Transverse colon (tissue), 4 donors: ENCODE data around the gene DNAJC22.

Experiments used
- POLR2A ChIP-seq: fragments of 450-650 bp; IDR thresholded peaks from one replicate; pipeline ENCODE4 v1.6.1; 2016; ENCODE audit warnings: antibody characterized with exemption, mild to moderate bottlenecking, moderate library complexity
- POLR2AphosphoS5 ChIP-seq, 3 donors: sonication (generic); formaldehyde crosslinking; IDR thresholded peaks; one replicate each; pipeline ENCODE4 v1.6.1; 2016; ENCODE audit warnings: antibody characterized with exemption in 3 of 3
- TF ChIP-seq, protein P1 (sequence below), 5 experiments: fragments of 200-600 bp in 3 of 5; fragments of 450-650 bp in 2 of 5; sonication (generic) in 3 of 5; IDR thresholded peaks; 1 replicate in 2 of 5; 2 replicates in 3 of 5; pipeline ENCODE4 v1.5.1; 2016 to 2017; ENCODE audit warnings: antibody characterized with exemption in 5 of 5, inconsistent platforms in 3 of 5, mild to moderate bottlenecking in 2 of 5, moderate library complexity in 1 of 5

DNA sequence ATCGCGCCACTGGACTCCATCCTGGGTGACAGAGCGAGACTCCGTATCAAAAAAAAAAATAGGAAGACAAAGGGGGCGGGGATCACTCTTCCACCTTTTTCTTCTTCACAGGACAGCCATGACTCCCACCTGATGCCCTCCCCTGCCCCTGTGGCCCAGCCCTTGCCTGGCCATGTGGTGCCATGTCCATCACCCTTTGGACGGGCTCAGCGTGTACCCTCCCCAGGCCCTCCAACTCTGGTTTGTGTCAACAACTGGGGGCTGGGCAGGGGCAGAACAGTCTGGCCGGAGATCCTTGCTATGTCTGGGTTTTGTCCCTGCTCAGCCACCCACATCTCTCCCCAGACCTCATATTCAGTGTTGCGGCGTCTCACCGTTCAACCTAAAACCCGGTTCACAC is 17.9 kb upstream of the DNAJC22 start:
- TF ChIP-seq, protein P1, sequence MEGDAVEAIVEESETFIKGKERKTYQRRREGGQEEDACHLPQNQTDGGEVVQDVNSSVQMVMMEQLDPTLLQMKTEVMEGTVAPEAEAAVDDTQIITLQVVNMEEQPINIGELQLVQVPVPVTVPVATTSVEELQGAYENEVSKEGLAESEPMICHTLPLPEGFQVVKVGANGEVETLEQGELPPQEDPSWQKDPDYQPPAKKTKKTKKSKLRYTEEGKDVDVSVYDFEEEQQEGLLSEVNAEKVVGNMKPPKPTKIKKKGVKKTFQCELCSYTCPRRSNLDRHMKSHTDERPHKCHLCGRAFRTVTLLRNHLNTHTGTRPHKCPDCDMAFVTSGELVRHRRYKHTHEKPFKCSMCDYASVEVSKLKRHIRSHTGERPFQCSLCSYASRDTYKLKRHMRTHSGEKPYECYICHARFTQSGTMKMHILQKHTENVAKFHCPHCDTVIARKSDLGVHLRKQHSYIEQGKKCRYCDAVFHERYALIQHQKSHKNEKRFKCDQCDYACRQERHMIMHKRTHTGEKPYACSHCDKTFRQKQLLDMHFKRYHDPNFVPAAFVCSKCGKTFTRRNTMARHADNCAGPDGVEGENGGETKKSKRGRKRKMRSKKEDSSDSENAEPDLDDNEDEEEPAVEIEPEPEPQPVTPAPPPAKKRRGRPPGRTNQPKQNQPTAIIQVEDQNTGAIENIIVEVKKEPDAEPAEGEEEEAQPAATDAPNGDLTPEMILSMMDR (IDR thresholded peaks at IDR 0.05), result no peak
- TF ChIP-seq POLR2AphosphoS5 (IDR thresholded peaks at IDR 0.05) (no peak), POLR2A (no peak)
